ENCODE data around the gene CFAP70. TPM values are rescaled to one million over a fixed set of nuclear protein-coding genes. Genes with fewer than 3 reads are reported as not detected.
"Not testable (repeated sequence)": the region's sequence is repeated elsewhere in the genome, so short reads cannot be mapped to it uniquely, and the experiment has no call there.

The CFAP70 gene
- total RNA-seq, 1 donor from 2014 or later = 1.5 TPM

- intact Hi-C loops (cut with DNase I) = no loop called here
- DNase-seq = no peak
- no peak for ATAC-seq (ENCODE audit: poor library complexity)
Observed at GRCh38 chr10:73262880-73263555, 95.6 kb downstream of the CFAP70 start.

DNA sequence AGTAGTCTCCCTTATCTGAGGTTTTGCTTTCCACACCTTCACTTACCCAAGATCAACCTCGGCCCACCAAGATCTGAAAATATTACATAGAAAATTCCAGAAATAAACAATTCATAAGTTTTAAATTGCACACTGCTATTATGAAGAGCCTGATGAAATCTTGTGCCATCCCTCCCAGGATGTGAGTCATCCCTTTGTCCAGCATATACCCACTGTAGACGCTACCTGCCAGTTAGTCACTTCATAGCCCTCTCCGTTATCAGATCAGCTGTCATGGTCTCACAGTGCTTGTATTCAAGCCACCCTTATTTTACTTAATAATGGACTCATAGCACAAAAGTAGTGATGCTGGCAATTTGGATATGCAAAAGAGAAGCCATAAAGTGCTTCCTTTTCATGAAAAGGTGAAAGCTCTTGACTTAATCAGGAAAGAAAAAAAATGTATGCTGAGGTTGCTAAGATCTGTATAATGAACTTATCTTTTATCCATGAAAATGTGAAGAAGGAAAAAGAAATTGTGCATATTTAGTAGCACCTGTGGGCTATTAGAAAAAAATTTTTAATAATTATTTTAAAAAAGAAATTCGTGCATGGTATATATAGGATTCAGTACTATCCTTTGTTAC, 96.4 kb downstream of the CFAP70 start:
- DNase-seq (no peak), ATAC-seq (ENCODE audit: poor library complexity) (no peak)
- intact Hi-C loops (cut with DNase I) = no loop called here

DNA sequence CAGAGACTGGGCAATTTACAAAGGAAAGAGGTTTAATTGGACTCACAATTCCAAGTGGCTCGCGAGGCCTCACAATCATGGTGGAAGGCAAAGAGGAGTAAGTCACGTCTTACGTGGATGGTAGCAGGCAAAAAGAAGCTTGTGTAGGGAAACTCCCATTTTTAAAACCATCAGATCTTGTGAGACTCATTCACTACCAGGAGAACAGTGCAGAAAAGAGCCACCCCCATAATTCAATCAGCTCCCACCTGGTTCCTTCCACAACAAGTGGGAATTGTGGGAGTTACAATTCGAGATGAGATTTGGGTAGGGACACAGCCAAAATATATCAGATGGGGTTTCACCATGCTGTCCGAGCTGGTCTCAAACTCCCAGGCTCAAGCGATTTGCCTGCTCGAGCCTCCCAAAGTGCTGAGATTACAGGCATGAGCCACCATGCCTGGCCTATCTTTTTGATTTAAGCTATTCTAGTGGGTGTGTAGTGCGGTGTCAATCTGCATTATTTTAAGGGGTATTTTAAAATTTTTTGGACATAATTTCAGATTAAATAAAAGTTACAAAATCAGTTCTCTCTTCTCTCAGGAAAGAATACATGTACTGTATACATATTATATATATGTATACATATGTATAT, 97.2 kb downstream of the CFAP70 start:
- intact Hi-C loops (cut with DNase I) = no loop called here
- ATAC-seq (ENCODE audit: poor library complexity) = no peak
- no peak for DNase-seq

- ATAC-seq (ENCODE audit: poor library complexity); intact Hi-C loops (cut with DNase I); DNase-seq: not testable (repeated sequence)
Observed at GRCh38 chr10:73258612-73259011, 100.1 kb downstream of the CFAP70 start.

GRCh38 chr10:73253225-73253555, 105.5 kb downstream of the CFAP70 start:
- no peak for DNase-seq
- intact Hi-C loops (cut with DNase I) = no loop called here
- no peak for ATAC-seq (ENCODE audit: poor library complexity)

DNA sequence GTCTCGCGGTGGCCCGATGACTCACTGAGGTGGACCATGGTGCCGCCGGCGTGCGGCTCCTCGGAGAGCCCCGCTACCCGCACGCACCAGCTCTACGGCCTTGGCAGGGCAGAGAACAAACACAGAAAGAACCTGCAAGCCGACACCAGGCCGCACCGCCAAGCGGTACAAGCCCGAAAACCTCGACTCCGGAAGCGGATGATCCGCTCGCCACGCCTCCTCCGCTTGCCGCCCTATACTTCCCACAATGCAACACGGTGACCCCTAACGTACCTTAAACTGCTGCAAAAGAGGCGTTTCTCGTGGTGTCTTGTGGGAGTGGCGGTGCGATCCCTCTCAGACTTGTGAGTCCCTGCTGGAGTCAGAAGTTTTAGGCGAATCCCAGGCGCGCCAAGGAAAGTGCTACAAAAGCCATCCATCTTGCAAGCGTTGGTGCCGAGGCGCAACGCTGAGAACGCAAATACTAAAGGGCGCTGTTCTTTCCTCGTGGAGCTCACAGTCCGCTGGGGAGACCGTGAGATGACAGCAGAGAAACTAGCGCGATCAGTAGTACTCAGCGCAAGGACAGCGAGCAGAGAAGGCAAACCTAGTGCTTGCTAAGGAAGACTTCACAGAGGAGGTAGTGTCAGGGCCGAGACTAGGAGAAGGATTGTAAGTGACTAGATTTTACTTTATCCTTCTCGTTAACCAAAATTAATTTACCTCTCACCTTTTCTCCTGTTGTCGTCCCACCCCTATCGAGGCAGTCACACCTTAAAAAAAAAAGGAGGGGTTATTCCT, 106.0 kb downstream of the CFAP70 start, which contains the start of gene MRPS16:
TSS of gene MRPS16 (minus strand) at position 200 of the 780 bp plus-strand sequence. CDS start at position 38, 162 bp downstream.
- peak; percentile 98 for ATAC-seq (ENCODE audit: poor library complexity)
- intact Hi-C loops (cut with DNase I) = no loop called here
- peak; percentile 95 for DNase-seq

DNA sequence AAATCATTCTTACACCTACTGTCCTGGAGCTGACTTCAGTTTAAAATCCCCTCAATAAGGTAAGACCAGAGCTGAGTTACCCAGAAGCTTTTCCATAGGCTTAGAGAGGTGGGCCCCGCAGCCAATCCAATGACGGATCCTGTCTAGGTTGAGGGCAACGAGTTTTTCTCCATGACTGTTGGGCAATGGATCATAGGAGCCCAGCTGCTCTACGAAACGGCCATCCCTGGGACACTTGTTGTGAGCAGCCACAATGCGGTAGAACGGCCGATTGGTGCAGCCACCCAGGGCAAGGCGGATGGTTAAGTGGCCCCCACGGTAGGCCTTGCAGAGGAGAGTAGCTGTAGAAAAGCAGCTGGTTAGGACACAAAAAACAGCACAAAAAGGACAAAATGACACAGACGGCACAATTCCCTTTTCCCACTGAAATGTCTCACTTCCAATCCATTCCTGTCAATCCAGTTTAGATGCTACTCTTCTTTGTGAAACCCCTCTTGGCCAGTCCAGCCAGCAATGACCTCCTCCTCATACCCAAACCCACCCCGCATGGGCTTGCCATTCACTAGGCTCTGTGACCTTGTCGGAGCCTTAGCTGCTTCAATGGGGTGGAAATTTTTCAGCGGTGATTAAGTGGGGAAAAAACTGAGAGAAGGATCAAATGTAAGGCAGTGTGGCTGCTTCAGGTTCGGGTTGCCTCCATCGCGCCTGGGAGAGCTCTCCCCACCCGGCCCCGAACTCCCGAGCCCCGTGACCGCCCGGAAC, 106.8 kb downstream of the CFAP70 start:
- DNase-seq (no peak), ATAC-seq (ENCODE audit: poor library complexity) (peak; percentile 73)
- intact Hi-C loops (cut with DNase I) = no loop called here

GRCh38 chr10:73248259-73248724, 110.4 kb downstream of the CFAP70 start:
- no peak for ATAC-seq (ENCODE audit: poor library complexity)
- intact Hi-C loops (cut with DNase I) = no loop called here
- DNase-seq = no peak

GRCh38 chr10:73247509-73248258, 111.0 kb downstream of the CFAP70 start:
- ATAC-seq (ENCODE audit: poor library complexity) (no peak), DNase-seq (no peak)
- intact Hi-C loops (cut with DNase I) = no loop called here

GRCh38 chr10:73246646-73247508, 111.8 kb downstream of the CFAP70 start, which contains the start of gene DNAJC9:
Gene DNAJC9 (minus strand): TSS chr10:73247255. CDS start chr10:73247189, 66 bp downstream.
- DNase-seq = peak; percentile 99
- intact Hi-C loops (cut with DNase I) = no loop called here
- ATAC-seq (ENCODE audit: poor library complexity) = peak; percentile 96

DNA sequence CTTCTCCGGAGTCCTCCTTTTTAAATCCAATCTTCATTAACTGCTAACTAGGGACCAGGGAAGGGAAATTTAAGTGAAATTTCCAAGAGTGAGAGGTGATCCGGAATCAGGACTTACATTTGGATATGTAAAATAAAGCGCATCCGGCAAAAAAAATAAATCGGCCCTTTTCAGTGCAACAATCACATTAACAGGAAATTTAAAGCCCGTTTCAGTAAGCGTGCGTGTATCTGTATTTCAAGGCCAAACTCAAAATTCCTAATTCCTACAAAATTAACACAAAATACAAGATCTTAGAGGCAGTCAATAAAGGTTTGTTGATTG, 112.4 kb downstream of the CFAP70 start:
- DNase-seq = no peak
- intact Hi-C loops (cut with DNase I) = no loop called here
- ATAC-seq (ENCODE audit: poor library complexity) = no peak

- intact Hi-C loops (cut with DNase I) = no loop called here
- ATAC-seq (ENCODE audit: poor library complexity) = no peak
Observed at GRCh38 chr10:73244866-73245477, 113.7 kb downstream of the CFAP70 start.

DNA sequence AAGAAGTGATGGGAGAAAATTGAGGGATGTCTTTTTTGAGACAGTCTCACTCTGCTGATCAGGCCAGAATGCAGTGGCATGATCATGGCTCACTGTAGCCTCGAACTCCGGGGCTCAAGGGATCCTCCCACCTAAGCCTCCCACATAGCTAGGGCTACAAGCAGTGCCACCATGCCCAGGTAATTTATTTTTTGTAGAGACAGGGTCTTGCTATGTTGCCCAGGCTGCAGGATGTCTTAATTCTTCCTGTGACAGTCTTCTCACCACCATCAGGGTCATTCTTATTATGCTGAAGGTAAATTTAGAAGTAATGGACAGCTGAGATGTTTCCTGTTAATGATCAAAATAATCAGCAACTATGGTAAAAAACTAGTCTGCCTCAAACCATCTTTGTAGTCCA, 118.8 kb downstream of the CFAP70 start:
- DNase-seq (no peak), ATAC-seq (ENCODE audit: poor library complexity) (no peak)
- intact Hi-C loops (cut with DNase I) = no loop called here

More at GRCh38 chr10:73244866-73245477, 113.7 kb downstream of the CFAP70 start:
- DNase-seq = no peak

DNA sequence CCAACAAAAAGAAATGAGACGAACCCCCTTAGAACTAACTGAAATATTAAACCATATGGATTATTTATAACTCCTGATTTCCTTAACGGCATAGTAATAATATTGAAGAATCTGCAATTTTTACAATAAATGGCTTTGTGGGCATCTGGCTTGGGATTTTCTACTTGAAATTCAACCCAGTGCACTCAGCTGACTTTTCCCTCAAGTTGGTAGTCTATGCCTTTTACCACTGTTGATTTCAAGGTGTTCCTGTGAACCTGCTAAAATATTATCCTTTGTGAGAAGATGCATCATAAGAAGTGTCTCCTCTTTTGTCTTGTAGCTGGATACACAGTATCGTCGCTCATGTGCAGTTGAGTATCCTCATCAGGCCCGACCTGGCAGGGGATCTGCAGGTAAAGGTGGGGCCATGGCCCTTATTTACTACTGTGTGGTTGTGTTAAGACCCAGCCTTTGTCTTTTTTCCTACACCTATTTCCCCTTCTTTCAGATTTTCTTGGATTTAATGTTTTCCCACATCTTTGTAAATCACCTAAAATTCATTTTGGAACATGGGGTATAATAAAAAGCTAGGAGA, 119.6 kb downstream of the CFAP70 start:
- ATAC-seq (ENCODE audit: poor library complexity) (no peak), DNase-seq (no peak)
- intact Hi-C loops (cut with DNase I) = no loop called here

DNA sequence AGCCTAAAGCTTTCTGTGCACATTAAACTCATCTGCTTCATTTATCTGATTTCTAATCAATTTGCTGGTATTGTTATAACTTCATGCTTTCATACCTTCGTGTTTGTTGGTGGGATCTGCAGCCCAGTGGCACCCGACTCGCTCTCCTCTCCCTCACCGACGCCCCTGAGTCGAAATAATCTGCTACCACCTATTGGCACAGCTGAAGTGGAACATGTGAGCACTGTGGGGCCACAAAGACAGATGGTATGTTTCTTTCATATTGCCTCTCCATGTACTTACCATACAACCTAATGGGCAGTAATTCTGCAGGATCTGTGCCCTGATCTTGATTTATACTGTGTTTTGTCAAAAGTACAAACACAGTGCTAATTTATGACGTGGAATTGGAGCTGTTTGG, 124.0 kb downstream of the CFAP70 start:
- DNase-seq (no peak), ATAC-seq (ENCODE audit: poor library complexity) (peak; percentile 18)
- intact Hi-C loops (cut with DNase I) = no loop called here

GRCh38 chr10:73233883-73234282, 124.8 kb downstream of the CFAP70 start:
- intact Hi-C loops (cut with DNase I) = no loop called here
- peak; percentile 29 for ATAC-seq (ENCODE audit: poor library complexity)
- DNase-seq = no peak

Measured in Right ventricle myocardium superior (tissue), 1 donor.